Stomach (tissue), 4 donors: ENCODE results near the gene TLR9.

Source experiments
- CTCF ChIP-seq, 7 experiments: fragments of 450-650 bp in 4 of 7; fragments of 200-600 bp in 3 of 7; sonication (generic) in 3 of 7; IDR thresholded peaks; one replicate each; pipeline ENCODE4 v1.5.1; 2016 to 2019; ENCODE audit warnings: antibody characterized with exemption in 7 of 7, control low read depth in 2 of 7, mild to moderate bottlenecking in 1 of 7
- POLR2A ChIP-seq, 4 donors: fragments of 450-650 bp; IDR thresholded peaks; one replicate each; pipeline ENCODE4 v1.6.1; 2016; ENCODE audit warnings: antibody characterized with exemption in 4 of 4, control low read depth in 2 of 4, mild to moderate bottlenecking in 1 of 4, moderate library complexity in 1 of 4
- POLR2AphosphoS5 ChIP-seq, 3 donors: sonication (generic); formaldehyde crosslinking; IDR thresholded peaks; one replicate each; pipeline ENCODE4 v1.6.1; 2016; ENCODE audit warnings: antibody characterized with exemption in 3 of 3

DNA sequence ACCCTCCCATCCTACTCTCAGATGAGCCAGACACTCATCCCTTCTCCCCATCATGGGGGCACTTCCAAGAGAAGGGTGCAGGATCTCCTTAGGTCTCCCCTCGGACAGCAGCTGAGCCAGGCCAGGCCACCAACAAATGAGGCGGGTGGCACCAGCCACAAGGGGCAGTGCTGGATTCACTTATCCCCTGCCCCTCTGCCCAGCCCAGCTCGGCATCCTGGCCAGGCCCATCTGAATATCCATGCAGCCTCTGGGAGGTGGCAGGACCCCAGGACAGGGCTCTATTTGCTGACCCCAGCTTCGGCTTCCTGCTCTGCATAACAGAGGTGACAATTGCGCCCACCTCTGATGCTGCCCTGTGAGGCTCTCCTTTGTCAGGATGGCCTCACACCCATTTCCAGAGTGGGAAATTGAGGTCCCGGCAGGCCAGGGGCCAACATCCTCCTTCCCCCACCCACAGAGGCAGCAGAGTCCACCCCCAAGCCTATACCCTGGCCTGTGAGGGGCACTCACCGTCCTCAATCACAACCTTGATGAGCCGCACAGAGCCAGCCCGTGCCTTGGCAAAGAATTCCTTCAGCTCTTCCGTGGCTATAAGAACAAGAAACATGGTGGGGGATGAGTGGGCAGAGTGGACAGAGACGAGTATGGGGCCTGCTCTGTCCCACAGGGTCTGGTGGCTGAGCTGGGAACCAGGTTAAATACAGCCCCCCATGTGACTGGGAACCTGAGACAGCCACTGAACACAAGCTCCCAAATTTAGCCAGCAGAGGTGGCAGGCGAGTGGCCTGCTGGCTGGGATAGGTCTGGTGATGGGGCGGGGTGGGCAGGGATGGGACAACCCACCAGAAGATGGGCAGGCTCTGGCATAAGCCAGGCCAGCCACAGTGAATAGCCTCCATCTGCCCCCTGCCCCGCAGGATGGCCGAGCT lies 9.3 kb upstream of the TLR9 start:
- TF ChIP-seq CTCF (IDR thresholded peaks at IDR 0.05): no peak
- TF ChIP-seq POLR2AphosphoS5 (IDR thresholded peaks at IDR 0.05): no peak
- TF ChIP-seq POLR2A (IDR thresholded peaks at IDR 0.05): no peak
